VCaP (cell line): ENCODE results near the gene RTTN.

Experiments used
- H3K27ac ChIP-seq: fragments of 450-650 bp; 2 replicates; pipeline ENCODE4 v1.5.1; 2017
- CTCF ChIP-seq: fragments of 450-650 bp; conservative IDR thresholded peaks from 2 replicates; pipeline ENCODE4 v1.5.1; 2017; ENCODE audit warnings: mild to moderate bottlenecking, moderate library complexity

Gene RTTN

GRCh38 chr18:70075906-70076305, 129.6 kb downstream of the RTTN start:
- no peak overlapping the region for H3K27ac ChIP-seq
- 0 out of 2 replicates have a peak, but pooled peaks have one; percentile 7 for TF ChIP-seq CTCF

GRCh38 chr18:70074116-70074515, 131.4 kb downstream of the RTTN start:
- TF ChIP-seq CTCF: no peak
- H3K27ac ChIP-seq: no peak overlapping the region

DNA sequence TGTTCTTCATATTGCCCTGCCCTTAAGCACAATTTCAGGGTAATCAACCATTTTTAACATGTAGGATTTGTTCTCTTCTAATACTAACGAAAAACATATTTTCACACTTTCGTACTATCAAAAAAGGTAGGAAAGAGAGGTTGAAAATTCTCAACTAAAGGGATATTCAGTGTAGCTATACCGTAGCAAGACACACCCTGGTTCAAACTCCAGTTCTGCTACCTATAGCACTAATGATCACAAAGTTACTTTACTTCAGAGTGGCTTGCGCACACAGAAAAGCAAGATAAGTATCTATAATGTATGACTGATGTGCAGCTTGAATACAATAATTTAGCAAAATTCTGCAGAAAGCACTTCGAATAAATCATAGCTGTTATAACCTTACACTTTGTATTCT, 132.1 kb downstream of the RTTN start:
- no peak overlapping the region for H3K27ac ChIP-seq
- TF ChIP-seq CTCF: no peak

- no peak overlapping the region for H3K27ac ChIP-seq
- peak; percentile 80 for TF ChIP-seq CTCF
These were observed 132.8 kb downstream of the RTTN start for GRCh38 chr18:70072678-70073077.

DNA sequence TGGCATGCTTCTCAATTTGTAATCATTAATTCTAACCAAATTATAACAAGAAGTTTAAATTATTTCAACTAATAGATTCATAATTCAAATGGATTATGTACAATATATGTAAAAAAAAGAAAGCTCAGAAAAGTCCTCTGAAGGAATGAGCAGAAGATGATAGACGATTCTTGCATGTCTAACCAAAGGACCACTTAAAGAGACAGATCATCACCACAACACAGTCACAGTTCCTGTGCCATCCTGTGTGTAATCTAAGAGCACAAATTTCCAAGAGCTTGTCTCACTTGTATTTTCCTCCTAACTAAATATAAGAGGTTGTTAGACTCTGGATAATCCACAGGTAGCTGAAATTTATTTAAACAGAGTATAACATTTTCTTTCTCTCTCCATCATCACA, 135.5 kb downstream of the RTTN start:
- no peak for TF ChIP-seq CTCF
- no peak overlapping the region for H3K27ac ChIP-seq

DNA sequence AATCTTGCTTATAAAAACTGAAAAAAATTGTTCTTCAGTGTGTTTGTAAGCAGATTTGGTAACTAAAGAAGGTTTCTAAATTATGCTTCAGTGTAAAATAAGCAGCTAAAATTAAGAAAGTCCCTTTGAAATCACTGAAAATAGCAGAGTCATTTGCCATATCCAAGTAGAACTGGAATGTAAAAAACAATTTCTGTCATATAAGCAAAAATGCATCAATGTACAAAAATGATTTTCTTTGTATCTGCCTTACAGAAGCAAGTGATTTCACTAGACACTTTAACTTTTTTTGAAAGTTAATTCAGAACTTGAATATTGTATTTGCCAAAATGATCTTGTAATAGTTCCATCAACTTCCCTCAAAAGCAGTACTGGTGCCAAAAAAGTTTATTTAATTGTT, 136.1 kb downstream of the RTTN start:
- no peak for TF ChIP-seq CTCF
- no peak overlapping the region for H3K27ac ChIP-seq

- TF ChIP-seq CTCF: no peak
- no peak overlapping the region for H3K27ac ChIP-seq
These were observed 136.5 kb downstream of the RTTN start for GRCh38 chr18:70068981-70069380.

- H3K27ac ChIP-seq: no peak overlapping the region
- TF ChIP-seq CTCF: no peak
These were observed 145.8 kb downstream of the RTTN start for GRCh38 chr18:70059684-70060083.
